GM12878 (cell line): ENCODE measurements around the gene EEF1A2. TPM values are rescaled to one million over a fixed set of nuclear protein-coding genes. Genes with fewer than 3 reads are reported as not detected.

Source experiments
- ATAC-seq: fragments of 200-7000 bp; cut with Tn5 transposase; 3 replicates; pipeline ENCODE4 v1.9.1; 2020; ENCODE audit warnings: mild to moderate bottlenecking, moderate library complexity
- BruUV-seq: library from RNA; stranded (reverse); fragments of 400-500 nt; replicated peaks from 2 replicates; lab custom pipeline; 2021; lab: Mats Ljungman, UMichigan
- CTCF ChIA-PET: fragments of 300-600 bp; sonication (Branson Sonifier 250); formaldehyde crosslinking; extraction: SDS; loops from one replicate; lab custom pipeline; 2021; ENCODE audit warnings: inconsistent platforms; lab: Yijun Ruan, JAX
- POLR2A ChIA-PET: fragments of 350-600 bp; formaldehyde crosslinking; extraction: SDS; loops from one replicate; lab custom pipeline; 2021; ENCODE audit warnings: inconsistent platforms; lab: Charles Lee
- RAD21 ChIA-PET: fragments of 300-600 bp; sonication (Branson Sonifier 250); formaldehyde crosslinking; loops from one replicate; lab custom pipeline; 2023; ENCODE audit warnings: antibody characterized with exemption; ENCODE audit not compliant: unreplicated experiment; lab: Charles Lee
- SMC1A ChIA-PET: fragments of 300-600 bp; sonication (Branson Sonifier 250); formaldehyde crosslinking; loops from one replicate; lab custom pipeline; 2023; ENCODE audit not compliant: unreplicated experiment, uncharacterized antibody; lab: Charles Lee
- DNase-seq: peaks from one replicate; pipeline ENCODE4 v3.0.0-alpha.2; 2011; ENCODE audit warnings: low read depth, low spot score
- FAIRE-seq: peaks from 3 replicates; lab custom pipeline; 2011; peaks lifted over from hg19 to GRCh38; lab: Jason Lieb, UNC
- H2AFZ ChIP-seq: 2 replicates; pipeline ENCODE4 v1.6.0; 2011; ENCODE audit warnings: low read depth, low read length, control low read depth; ENCODE audit not compliant: control insufficient read depth
- H3K27ac ChIP-seq: 2 replicates; pipeline ENCODE4 v1.5.1; 2011; ENCODE audit warnings: control low read depth; ENCODE audit not compliant: control insufficient read depth, insufficient read depth
- H3K27me3 ChIP-seq, 2 experiments: replicated peaks in 1 of 2; 2 replicates each; pipeline versions ENCODE4 v1.6.0 to v1.6.1; 2011; ENCODE audit warnings: low read length in 1 of 2; ENCODE audit not compliant: control insufficient read depth in 2 of 2, insufficient read depth in 2 of 2
- H3K36me3 ChIP-seq, 2 experiments: 2 replicates each; pipeline ENCODE4 v1.5.1; 2011; ENCODE audit warnings: low read length in 1 of 2; ENCODE audit not compliant: control insufficient read depth in 2 of 2, insufficient read depth in 2 of 2
- H3K4me1 ChIP-seq: 2 replicates; pipeline ENCODE4 v1.6.1; 2011; ENCODE audit warnings: mild to moderate bottlenecking, low read length, moderate library complexity, mixed read lengths; ENCODE audit not compliant: control insufficient read depth, insufficient read depth
- H3K4me2 ChIP-seq: 2 replicates; pipeline ENCODE4 v1.6.0; 2011; ENCODE audit warnings: control low read depth; ENCODE audit not compliant: control insufficient read depth, insufficient read depth
- H3K4me3 ChIP-seq: fragments of 200-600 bp; sonication (generic); 2 replicates; pipeline ENCODE4 v1.5.1; 2016
- H3K79me2 ChIP-seq: 2 replicates; pipeline ENCODE4 v1.6.0; 2011; ENCODE audit warnings: low read length; ENCODE audit not compliant: control insufficient read depth, insufficient read depth
- H3K9ac ChIP-seq: 2 replicates; pipeline ENCODE4 v1.8.0; 2011; ENCODE audit warnings: low read length, control low read depth, mixed read lengths; ENCODE audit not compliant: control insufficient read depth, insufficient read depth
- H3K9me3 ChIP-seq: replicated peaks from 3 replicates; pipeline ENCODE4 v1.5.1; 2011; ENCODE audit warnings: mild to moderate bottlenecking, low read length; ENCODE audit not compliant: control insufficient read depth, insufficient read depth
- H4K20me1 ChIP-seq: 2 replicates; pipeline ENCODE4 v1.6.0; 2011; ENCODE audit not compliant: control insufficient read depth, insufficient read depth
- BCL3 ChIP-seq: IDR thresholded peaks from 2 replicates; pipeline ENCODE4 v1.6.1; 2011; ENCODE audit warnings: borderline replicate concordance, low read depth, mild to moderate bottlenecking, moderate library complexity, low read length; ENCODE audit not compliant: insufficient read depth, poor library complexity, severe bottlenecking
- BCLAF1 ChIP-seq: fragments of 450-650 bp; IDR thresholded peaks from 2 replicates; pipeline ENCODE4 v1.6.1; 2017; ENCODE audit warnings: antibody characterized with exemption, mild to moderate bottlenecking, moderate library complexity
- EP300 ChIP-seq, 2 experiments: fragments of 150-350 bp in 1 of 2; IDR thresholded peaks; 2 replicates each; pipeline ENCODE4 v1.6.1; 2011 to 2012; ENCODE audit warnings: low read depth in 2 of 2, low read length in 2 of 2, borderline replicate concordance in 1 of 2, improper control_type of control experiment in 1 of 2, inconsistent platforms in 1 of 2; ENCODE audit not compliant: control insufficient read depth in 1 of 2
- MXI1 ChIP-seq: fragments of 150-350 bp; IDR thresholded peaks from 2 replicates; pipeline ENCODE4 v1.6.1; 2011; ENCODE audit warnings: low read depth, mild to moderate bottlenecking, inconsistent platforms, low read length, improper control_type of control experiment
- RFX5 ChIP-seq: IDR thresholded peaks from 2 replicates; pipeline ENCODE4 v1.6.1; 2011; ENCODE audit warnings: low read depth, low read length, improper control_type of control experiment
- SREBF2 ChIP-seq: IDR thresholded peaks from 2 replicates; pipeline ENCODE4 v1.6.1; 2012; ENCODE audit warnings: mild to moderate bottlenecking, low read length
- TARDBP ChIP-seq: IDR thresholded peaks from 2 replicates; pipeline ENCODE4 v1.6.1; 2016; ENCODE audit warnings: borderline replicate concordance
- ZBTB33 ChIP-seq: fragments of 450-650 bp; IDR thresholded peaks from 2 replicates; pipeline ENCODE4 v1.6.1; 2017; ENCODE audit warnings: mild to moderate bottlenecking
- WGBS: methylation state at CpG from one replicate; pipeline ENCODE4 v1.1.6; 2016; ENCODE audit warnings: low lambda C conversion rate; ENCODE audit not compliant: insufficient replicate concordance, insufficient coverage; ENCODE audit errors: missing lambda C conversion rate; 5-methylcytosine and 5-hydroxymethylcytosine counted together
- in situ Hi-C: fragments of 300-500 bp; cut with MboI; formaldehyde crosslinking; loops from 9 replicates; pipeline ENCODE4 v1.14.3; 2018; ENCODE audit warnings: mixed read lengths
- intact Hi-C: fragments of 100-400 bp; cut with micrococcal nuclease; formaldehyde crosslinking; loops from one replicate; pipeline ENCODE4 v1.14.2; 2022; ENCODE audit not compliant: unreplicated experiment
- polyA plus RNA-seq, 11 experiments: library from polyadenylated mRNA; depleted of rRNA in 4 of 11; unstranded in 6 of 11; stranded (reverse) in 5 of 11; fragments of >200 nt; fragmentation: Nextera tagmentation in 4 of 11; fragmentation: Illumina TruSeq in 1 of 11; extraction: Ambion mirVana in 4 of 11; extraction: Trizol in 1 of 11; gene quantifications; 1 replicate in 1 of 11; 2 replicates in 10 of 11; pipeline versions ENCODE4 v1.2.1 to v1.2.3, GENCODE V29; 2011 to 2016; ENCODE audit warnings: inconsistent platforms in 2 of 11, missing spikeins in 2 of 11, low read depth in 1 of 11
- total RNA-seq, 4 experiments: library from RNA; depleted of rRNA in 3 of 4; stranded (reverse); fragments of >200 nt in 3 of 4; fragmentation: Illumina TruSeq in 1 of 4; extraction: Trizol in 1 of 4; gene quantifications; 2 replicates each; pipeline versions ENCODE4 v1.2.1 to v1.2.3, GENCODE V29; 2013 to 2021

The EEF1A2 gene
- total and polyA plus RNA-seq, 10 of the 15 experiments (the other 5 are each of a cell fraction or from before 2014, with no cell fraction given): 0.56 TPM; not detected in 9

DNA sequence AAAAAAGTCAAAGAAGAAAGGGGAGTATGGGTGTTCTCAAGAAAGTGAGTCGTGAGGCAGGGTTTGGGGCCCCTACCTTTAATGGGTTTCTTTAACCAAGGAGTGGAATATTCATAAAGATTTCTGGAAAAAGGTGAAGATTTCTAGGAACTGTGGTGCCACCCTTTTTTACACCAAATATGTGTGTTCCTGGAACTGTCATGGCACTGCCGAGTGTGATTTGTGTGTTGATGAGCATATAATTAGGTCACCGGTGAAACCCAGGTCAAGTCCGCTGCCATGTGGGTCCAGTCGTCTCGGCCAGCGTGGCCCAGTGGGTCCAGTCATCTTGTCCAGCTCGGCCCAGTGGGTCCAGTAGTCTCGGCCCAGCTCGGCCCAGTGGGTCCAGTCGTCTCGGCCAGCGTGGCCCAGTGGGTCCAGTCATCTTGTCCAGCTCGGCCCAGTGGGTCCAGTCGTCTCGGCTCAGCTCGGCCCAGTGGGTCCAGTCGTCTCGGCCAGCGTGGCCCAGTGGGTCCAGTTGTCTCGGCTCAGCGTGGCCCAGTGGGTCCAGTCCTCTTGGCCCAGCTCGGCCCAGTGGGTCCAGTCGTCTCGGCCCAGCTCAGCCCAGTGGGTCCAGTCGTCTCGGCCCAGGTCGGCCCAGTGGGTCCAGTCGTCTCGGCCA lies 8.3 kb upstream of the EEF1A2 start:
- H3K79me2 ChIP-seq: no peaks in the 10 kb centered on the region
- no peak overlapping the region for H3K4me2 ChIP-seq
- H3K9me3 ChIP-seq: no peaks in the 10 kb centered on the region; the same call in 2 of the 3 replicates
- TF ChIP-seq TARDBP (no peak), BCLAF1 (no peak), MXI1 (no peak), EP300 (IDR thresholded peaks at IDR 0.05; ENCODE audit: borderline replicate concordance in 1 of 2, control insufficient read depth in 1 of 2, low read depth in 2 of 2, low read length in 2 of 2) (no peak), SREBF2 (no peak), RFX5 (no peak), ZBTB33 (no peak), BCL3 (no peak)
- 42% methylated on average over 30 of the region's 30 CpGs for WGBS
- ATAC-seq (no peak), FAIRE-seq (no peak), DNase-seq (no peak)
- no peaks in the 10 kb centered on the region for H4K20me1 ChIP-seq
- H3K4me3 ChIP-seq: no peak overlapping the region
- H3K36me3 ChIP-seq: no peaks in the 10 kb centered on the region
- in situ Hi-C loops: no loop called here
- ChIA-PET POLR2A (no interaction called here), CTCF (no interaction called here), RAD21 (no interaction called here), SMC1A (no interaction called here)
- BruUV-seq: no TSS peak
- no peak overlapping the region for H3K9ac ChIP-seq
- H3K4me1 ChIP-seq: no peaks in the 10 kb centered on the region
- H3K27me3 ChIP-seq: no peaks in the 10 kb centered on the region; a peak in 1 of 4 replicates
- no peak overlapping the region for H3K27ac ChIP-seq
- no peak overlapping the region for H2AFZ ChIP-seq
- intact Hi-C loops: no loop called here
